Endodermal cell (in vitro differentiated cells): ENCODE data around the gene MZB1. TPM values are rescaled to one million over a fixed set of nuclear protein-coding genes. Genes with fewer than 3 reads are reported as not detected.
A peak's percentile ranks its signal among the peaks of the same experiment; 100 is the strongest.
"Not testable (repeated sequence)": the region's sequence is repeated elsewhere in the genome, so short reads cannot be mapped to it uniquely, and the experiment has no call there.

ENCODE experiments used
- DNase-seq: peaks from one replicate; pipeline ENCODE4 v3.0.0-alpha.2; 2017
- H3K27ac ChIP-seq: 2 replicates; pipeline ENCODE4 v1.5.1; 2013; ENCODE audit warnings: mild to moderate bottlenecking, low read depth, low read length, moderate library complexity
- H3K27me3 ChIP-seq: 2 replicates; pipeline ENCODE4 v1.6.1; 2013; ENCODE audit warnings: mild to moderate bottlenecking, low read length, moderate library complexity; ENCODE audit not compliant: insufficient read depth, control insufficient read depth, poor library complexity, severe bottlenecking
- H3K36me3 ChIP-seq: 2 replicates; pipeline ENCODE4 v1.7.0; 2013; ENCODE audit warnings: mild to moderate bottlenecking, low read length, moderate library complexity; ENCODE audit not compliant: control insufficient read depth, insufficient read depth
- H3K4me1 ChIP-seq: one replicate; pipeline ENCODE4 v1.7.0; 2013; ENCODE audit warnings: low read length; ENCODE audit not compliant: control insufficient read depth, insufficient read depth
- H3K4me3 ChIP-seq: 2 replicates; pipeline ENCODE4 v1.5.1; 2013; ENCODE audit warnings: mild to moderate bottlenecking, low read length, moderate library complexity
- H3K9ac ChIP-seq: 2 replicates; pipeline ENCODE4 v1.6.1; 2013; ENCODE audit warnings: mild to moderate bottlenecking, low read length, moderate library complexity; ENCODE audit not compliant: poor library complexity, severe bottlenecking; ENCODE audit errors: extremely low read depth
- H3K9me3 ChIP-seq: 2 replicates; pipeline ENCODE4 v1.6.1; 2013; ENCODE audit warnings: mild to moderate bottlenecking, low read length, moderate library complexity; ENCODE audit not compliant: control insufficient read depth
- H3K27ac Mint-ChIP-seq: 2 replicates; pipeline ENCODE4 v1.8.0; 2020; ENCODE audit warnings: mixed read lengths
- H3K27me3 Mint-ChIP-seq: 2 replicates; pipeline ENCODE4 v1.8.0; 2021; ENCODE audit warnings: mild to moderate bottlenecking, mixed read lengths; ENCODE audit not compliant: insufficient read depth
- H3K36me3 Mint-ChIP-seq: 2 replicates; pipeline ENCODE4 v1.8.0; 2020; ENCODE audit warnings: low read depth, mixed read lengths
- H3K4me1 Mint-ChIP-seq: 2 replicates; pipeline ENCODE4 v1.8.0; 2020; ENCODE audit warnings: mixed read lengths
- H3K4me3 Mint-ChIP-seq: 2 replicates; pipeline ENCODE4 v1.8.0; 2020; ENCODE audit warnings: mild to moderate bottlenecking, moderate library complexity, mixed read lengths
- H3K9me3 Mint-ChIP-seq: 2 replicates; pipeline ENCODE4 v1.8.0; 2020; ENCODE audit warnings: mild to moderate bottlenecking, mixed read lengths
- WGBS, 2 experiments: methylation state at CpG; one replicate each; pipeline versions ENCODE4 v1.1.5 to v1.1.7; 2013; ENCODE audit warnings: missing lambda C conversion rate in 2 of 2, mixed read lengths in 1 of 2; ENCODE audit not compliant: insufficient coverage in 1 of 2, insufficient read length in 1 of 2; 5-methylcytosine and 5-hydroxymethylcytosine counted together
- total RNA-seq, 2 donors: library from RNA; stranded (reverse); fragmentation: NEBNext Ultra II Directional in 1 of 2; extraction: Animal tissue kit (Norgen Biotek cat#: 25700) in 1 of 2; gene quantifications; 2 replicates in 1 of 2; 3 replicates in 1 of 2; pipeline ENCODE4 v1.2.1, GENCODE V29; 2021
- TF ChIP-seq, protein P1 (sequence below): fragments of 200-600 bp; sonication (generic); conservative IDR thresholded peaks from 2 replicates; pipeline ENCODE4 v1.5.0; 2021; ENCODE audit warnings: antibody characterized with exemption, mild to moderate bottlenecking

MZB1 gene
- total RNA-seq, 2 donors from 2014 or later, result 0.57 to 0.60 TPM

DNA sequence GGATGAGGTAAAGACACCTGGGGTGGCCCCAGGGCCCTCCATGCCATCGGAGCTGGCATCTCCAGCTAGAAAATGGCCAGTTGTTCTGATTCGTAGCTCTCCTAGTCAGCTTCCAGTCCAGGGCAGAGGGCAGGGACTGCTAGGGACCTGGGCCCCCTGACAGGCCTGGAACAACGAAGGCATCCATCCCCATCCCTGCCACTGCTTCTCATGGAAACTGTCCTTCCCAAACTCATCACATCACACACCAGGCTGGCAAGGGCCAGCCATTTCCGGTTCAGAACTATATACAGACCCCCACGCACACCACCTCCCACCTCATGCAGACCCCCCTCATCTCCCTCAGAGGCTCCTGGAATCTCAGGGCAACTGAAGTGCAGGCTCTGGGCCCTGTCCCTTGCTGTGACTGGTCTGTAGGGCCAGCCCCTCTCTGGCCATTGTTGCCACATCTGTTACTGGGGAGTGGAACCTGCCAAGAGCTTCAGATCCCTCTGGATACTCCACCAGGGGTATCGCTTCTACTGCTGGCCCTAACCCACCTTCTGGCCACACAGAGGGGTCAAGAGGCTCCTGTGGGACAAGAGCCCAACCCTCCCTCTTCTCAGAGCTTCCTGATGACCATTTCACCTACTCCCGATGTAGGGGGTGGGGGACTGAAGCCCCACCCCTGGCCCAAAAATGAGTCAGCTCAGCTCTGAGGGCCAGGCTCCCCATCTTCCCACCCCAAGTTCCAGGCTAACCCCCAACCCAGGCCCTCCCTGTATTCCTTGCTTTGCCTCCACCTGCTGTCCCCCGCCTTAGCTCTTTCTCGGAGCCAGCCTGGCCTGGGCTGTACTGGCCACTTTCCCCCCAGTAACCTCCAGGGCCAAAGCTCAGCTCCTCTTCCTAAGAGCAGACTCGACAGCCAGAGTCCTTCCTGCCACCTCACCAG, 1.2 kb upstream of the MZB1 start:
- 88 to 92% methylated on average over 5 to 10 of the region's 10 CpGs for WGBS, 2 experiments
- Mint-ChIP-seq H3K27me3 (peaks cover 21% of the 10 kb centered on the region), H3K36me3 (no peaks in the 10 kb centered on the region), H3K4me3 (peak overlapping the region; percentile 68), H3K27ac (no peak overlapping the region), H3K4me1 (peaks cover 18% of the 10 kb centered on the region), H3K9me3 (no peaks in the 10 kb centered on the region)
- no peak overlapping the region for H3K9ac ChIP-seq
- no peak overlapping the region for H3K27ac ChIP-seq
- DNase-seq, result peak; percentile 56
- H3K4me3 ChIP-seq, result no peak overlapping the region
- peaks cover 23% of the 10 kb centered on the region for H3K27me3 ChIP-seq
- no peaks in the 10 kb centered on the region for H3K36me3 ChIP-seq
- H3K4me1 ChIP-seq, result no peaks in the 10 kb centered on the region
- no peaks in the 10 kb centered on the region for H3K9me3 ChIP-seq
- TF ChIP-seq, protein P1, sequence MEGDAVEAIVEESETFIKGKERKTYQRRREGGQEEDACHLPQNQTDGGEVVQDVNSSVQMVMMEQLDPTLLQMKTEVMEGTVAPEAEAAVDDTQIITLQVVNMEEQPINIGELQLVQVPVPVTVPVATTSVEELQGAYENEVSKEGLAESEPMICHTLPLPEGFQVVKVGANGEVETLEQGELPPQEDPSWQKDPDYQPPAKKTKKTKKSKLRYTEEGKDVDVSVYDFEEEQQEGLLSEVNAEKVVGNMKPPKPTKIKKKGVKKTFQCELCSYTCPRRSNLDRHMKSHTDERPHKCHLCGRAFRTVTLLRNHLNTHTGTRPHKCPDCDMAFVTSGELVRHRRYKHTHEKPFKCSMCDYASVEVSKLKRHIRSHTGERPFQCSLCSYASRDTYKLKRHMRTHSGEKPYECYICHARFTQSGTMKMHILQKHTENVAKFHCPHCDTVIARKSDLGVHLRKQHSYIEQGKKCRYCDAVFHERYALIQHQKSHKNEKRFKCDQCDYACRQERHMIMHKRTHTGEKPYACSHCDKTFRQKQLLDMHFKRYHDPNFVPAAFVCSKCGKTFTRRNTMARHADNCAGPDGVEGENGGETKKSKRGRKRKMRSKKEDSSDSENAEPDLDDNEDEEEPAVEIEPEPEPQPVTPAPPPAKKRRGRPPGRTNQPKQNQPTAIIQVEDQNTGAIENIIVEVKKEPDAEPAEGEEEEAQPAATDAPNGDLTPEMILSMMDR, result no peak

DNA sequence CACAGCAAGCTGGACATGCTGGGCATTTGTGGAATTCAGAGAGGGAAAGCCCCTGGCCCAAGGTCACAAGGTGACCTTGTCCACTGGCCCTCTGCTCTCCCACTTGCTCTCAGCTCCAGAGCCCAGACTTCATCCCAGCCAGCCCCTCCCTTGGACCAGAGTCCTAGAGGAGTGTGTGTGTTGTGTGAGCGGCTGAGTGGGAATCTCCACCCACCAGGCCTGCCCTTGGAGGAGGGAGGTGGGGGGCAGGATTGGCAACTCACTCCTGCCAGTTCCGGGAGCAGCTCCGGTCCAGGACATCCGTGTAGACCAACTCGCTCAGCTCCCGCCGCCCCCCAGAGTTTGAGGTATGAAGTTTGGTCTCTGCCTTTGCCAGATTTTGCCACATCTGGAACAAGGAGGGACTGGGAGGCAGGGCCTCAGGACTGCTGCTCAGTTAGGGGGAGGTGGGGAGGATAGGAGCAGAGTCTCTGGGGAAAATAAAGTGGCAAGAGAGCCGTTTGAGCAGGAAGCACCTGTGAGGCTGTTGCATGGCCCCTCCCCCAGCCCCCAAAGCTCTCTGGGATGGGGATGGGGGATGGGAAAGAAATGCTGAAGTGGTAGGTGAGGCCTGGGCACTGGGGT, 1.4 kb downstream of the MZB1 start:
- Histone ChIP-seq H3K4me3 (no peak overlapping the region), H3K27me3 (peaks cover 7% of the 10 kb centered on the region), H3K36me3 (no peaks in the 10 kb centered on the region), H3K4me1 (no peaks in the 10 kb centered on the region), H3K27ac (no peak overlapping the region), H3K9me3 (no peaks in the 10 kb centered on the region), H3K9ac (no peak overlapping the region)
- Mint-ChIP-seq H3K27me3 (peaks cover 13% of the 10 kb centered on the region), H3K9me3 (no peaks in the 10 kb centered on the region), H3K4me1 (peaks cover 23% of the 10 kb centered on the region), H3K4me3 (no peak overlapping the region), H3K27ac (no peak overlapping the region), H3K36me3 (no peaks in the 10 kb centered on the region)
- 40 to 76% methylated on average over 2 to 8 of the region's 8 CpGs for whole genome bisulfite sequencing, 2 experiments
- peak; percentile 60 for DNase-seq
- TF ChIP-seq, protein P1, result no peak

DNA sequence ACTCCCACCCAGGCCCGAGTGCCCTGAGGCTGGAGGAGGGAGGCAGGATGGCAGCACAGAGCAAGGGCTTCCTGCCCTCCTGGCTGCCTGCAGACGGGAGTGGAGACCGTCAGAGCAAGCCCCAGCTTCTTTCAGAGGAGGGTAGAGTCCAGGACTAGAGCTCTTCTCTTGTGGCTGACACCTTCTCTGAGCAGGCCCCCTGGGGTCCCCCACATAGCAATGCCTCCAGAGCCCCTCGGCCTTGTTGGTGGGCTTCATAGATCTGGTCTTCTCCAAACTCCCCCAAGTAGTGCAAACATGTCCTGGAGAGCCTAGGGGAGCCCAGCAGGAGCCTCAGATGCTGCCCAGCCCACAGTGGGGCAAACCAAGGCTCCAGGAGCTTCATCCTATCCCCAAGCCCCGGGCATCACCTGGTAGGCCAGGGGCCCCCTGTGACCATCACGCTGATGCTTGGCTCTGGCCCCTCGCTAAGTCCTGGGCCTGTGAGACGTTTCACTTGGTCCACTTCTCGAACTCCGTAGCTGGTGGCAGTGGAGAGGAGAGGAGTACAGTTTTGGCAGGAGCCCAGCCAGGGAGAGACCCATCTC, 2.0 kb downstream of the MZB1 start:
- no peaks in the 10 kb centered on the region for H3K9me3 Mint-ChIP-seq
- DNase-seq, result peak; percentile 43
- Histone ChIP-seq H3K9me3 (no peaks in the 10 kb centered on the region), H3K4me1 (peaks cover 1% of the 10 kb centered on the region), H3K27ac (no peak overlapping the region), H3K9ac (no peak overlapping the region), H3K4me3 (no peak overlapping the region), H3K27me3 (peaks cover under 1% of the 10 kb centered on the region), H3K36me3 (no peaks in the 10 kb centered on the region)
- WGBS, 2 experiments, result 85 to 87% methylated on average over 4 to 10 of the region's 10 CpGs
- H3K4me1 Mint-ChIP-seq, result peaks cover 24% of the 10 kb centered on the region
- H3K4me3 Mint-ChIP-seq, result no peak overlapping the region
- H3K27ac Mint-ChIP-seq, result no peak overlapping the region
- H3K27me3 Mint-ChIP-seq, result peaks cover 8% of the 10 kb centered on the region
- TF ChIP-seq, protein P1, result no peak
- H3K36me3 Mint-ChIP-seq, result no peaks in the 10 kb centered on the region

DNA sequence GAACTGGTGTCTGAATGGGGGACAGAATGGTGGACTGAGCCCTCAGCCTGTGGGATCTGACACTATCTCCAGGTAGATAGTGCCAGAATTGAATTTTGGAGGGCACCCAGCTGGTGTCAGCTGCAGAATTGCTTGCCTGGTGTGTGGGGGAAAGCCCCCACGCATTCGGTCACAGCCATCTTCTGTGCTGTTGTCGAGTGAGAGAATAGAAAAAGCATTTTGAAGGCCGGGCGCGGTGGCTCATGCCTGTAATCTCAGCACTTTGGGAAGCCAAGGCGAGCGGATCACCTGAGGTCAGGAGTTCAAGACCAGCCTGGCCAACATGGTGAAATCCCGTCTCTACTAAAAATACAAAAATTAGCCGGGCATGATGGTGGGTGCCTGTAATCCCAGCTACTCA, 2.8 kb downstream of the MZB1 start:
- H3K27ac ChIP-seq, H3K9ac ChIP-seq, H3K4me3 Mint-ChIP-seq, H3K9me3 ChIP-seq, H3K27me3 Mint-ChIP-seq, H3K36me3 Mint-ChIP-seq, H3K27ac Mint-ChIP-seq, H3K36me3 ChIP-seq, H3K27me3 ChIP-seq, H3K4me3 ChIP-seq, DNase-seq, H3K9me3 Mint-ChIP-seq, H3K4me1 ChIP-seq: not testable (repeated sequence)
- WGBS, 2 experiments, result 90 to 96% methylated on average over 6 to 9 of the region's 10 CpGs
- peaks cover 32% of the 10 kb centered on the region for H3K4me1 Mint-ChIP-seq
